Mucosa of gallbladder (tissue), 1 donor: ENCODE measurements around the gene PRAF2. TPM values are rescaled to one million over a fixed set of nuclear protein-coding genes. Genes with fewer than 3 reads are reported as not detected.
A peak's percentile ranks its signal among the peaks of the same experiment; 100 is the strongest.

Experiments used
- DNase-seq: peaks from one replicate; pipeline ENCODE4 v3.0.0-alpha.2; 2020; ENCODE audit warnings: low spot score
- total RNA-seq: library from RNA; stranded (reverse); gene quantifications from one replicate; pipeline ENCODE4 v1.2.1, GENCODE V29; 2021
- donor health status: DM: no; HTN: no; CAD: no.

Gene PRAF2
- total RNA-seq, 1 donor from 2014 or later, result 41.8 TPM

GRCh38 chrX:49042581-49043219 is 31.1 kb downstream of the PRAF2 start:
- no peak for DNase-seq

- DNase-seq, result no peak
These were observed 31.8 kb downstream of the PRAF2 start for GRCh38 chrX:49041744-49042580.

- no peak for DNase-seq
These were observed 33.3 kb downstream of the PRAF2 start for GRCh38 chrX:49040376-49040955.

GRCh38 chrX:49039598-49040375 is 34.0 kb downstream of the PRAF2 start:
- DNase-seq, result peak; percentile 65

GRCh38 chrX:49037883-49038475 is 35.8 kb downstream of the PRAF2 start:
- DNase-seq, result no peak

GRCh38 chrX:49030283-49030682 is 43.5 kb downstream of the PRAF2 start:
- no peak for DNase-seq

GRCh38 chrX:49029876-49030275 is 43.9 kb downstream of the PRAF2 start:
- peak; percentile 42 for DNase-seq

Other genes starting within 250 kb of the PRAF2 start
- not detected for gene ERAS, start 247.5 kb downstream of the PRAF2 start, total RNA-seq
- gene PCSK1N, start 238.4 kb downstream of the PRAF2 start, total RNA-seq, result 21.3 TPM
- gene TIMM17B, start 176.2 kb downstream of the PRAF2 start, total RNA-seq, result 55.3 TPM
- gene PQBP1, start 176.1 kb downstream of the PRAF2 start, total RNA-seq, result 77.5 TPM
- 50.4 TPM for gene SLC35A2, start 162.4 kb downstream of the PRAF2 start, total RNA-seq
- gene PIM2, start 155.0 kb downstream of the PRAF2 start, total RNA-seq, result 11.5 TPM
- gene OTUD5, start 116.4 kb downstream of the PRAF2 start, total RNA-seq, result 57.3 TPM
- 6.5 TPM for gene KCND1, start 102.2 kb downstream of the PRAF2 start, total RNA-seq
- gene GRIPAP1, start 71.7 kb downstream of the PRAF2 start, total RNA-seq, result 52.7 TPM
- 59.5 TPM for gene TFE3, start 30.6 kb downstream of the PRAF2 start, total RNA-seq
- 18.8 TPM for gene CCDC120, start 15.0 kb downstream of the PRAF2 start, total RNA-seq
- gene WDR45, start 5.9 kb upstream of the PRAF2 start, total RNA-seq, result 65.5 TPM
- gene GPKOW, start 49.7 kb upstream of the PRAF2 start, total RNA-seq, result 22.7 TPM
- gene MAGIX, start 88.8 kb upstream of the PRAF2 start, total RNA-seq, result 18.3 TPM
- gene PLP2, start 97.9 kb upstream of the PRAF2 start, total RNA-seq, result 44.0 TPM
- 16.3 TPM for gene PRICKLE3, start 112.4 kb upstream of the PRAF2 start, total RNA-seq
- 1.9 TPM for gene SYP, start 126.2 kb upstream of the PRAF2 start, total RNA-seq
- gene CACNA1F, start 159.3 kb upstream of the PRAF2 start, total RNA-seq, result 0.20 TPM
- gene CCDC22, start 161.5 kb upstream of the PRAF2 start, total RNA-seq, result 20.0 TPM
- 0.09 TPM for gene FOXP3, start 190.7 kb upstream of the PRAF2 start, total RNA-seq
- gene PPP1R3F, start 195.8 kb upstream of the PRAF2 start, total RNA-seq, result 11.5 TPM
- not detected for gene GAGE10, start 229.6 kb upstream of the PRAF2 start, total RNA-seq
- not detected for gene GAGE12J, start 248.0 kb upstream of the PRAF2 start, total RNA-seq